H1 (cell line): ENCODE results near the gene MCM9.

Experiments
- CHD2 ChIP-seq: IDR thresholded peaks from 2 replicates; pipeline ENCODE4 v1.6.1; 2012; ENCODE audit warnings: low read length, improper control_type of control experiment
- CTCF ChIP-seq, 3 experiments: IDR thresholded peaks; 1 replicate in 2 of 3; 2 replicates in 1 of 3; pipeline versions ENCODE4 v1.5.1 to v1.6.1; 2011; ENCODE audit warnings: low read length in 3 of 3, mild to moderate bottlenecking in 3 of 3, inconsistent platforms in 2 of 3, low read depth in 1 of 3, moderate library complexity in 1 of 3; ENCODE audit not compliant: insufficient read depth in 1 of 3; ENCODE audit errors: control extremely low read depth in 1 of 3
- MAX ChIP-seq: IDR thresholded peaks from 2 replicates; pipeline ENCODE4 v1.6.1; 2012; ENCODE audit warnings: inconsistent platforms
- POLR2A ChIP-seq, 2 experiments: IDR thresholded peaks; 1 replicate in 1 of 2; 2 replicates in 1 of 2; pipeline ENCODE4 v1.6.1; 2011; ENCODE audit warnings: low read depth in 2 of 2, low read length in 2 of 2, mild to moderate bottlenecking in 2 of 2; ENCODE audit errors: control extremely low read depth in 1 of 2
- POLR2AphosphoS5 ChIP-seq: IDR thresholded peaks from 2 replicates; pipeline ENCODE4 v1.6.1; 2011; ENCODE audit warnings: low read depth, low read length
- RAD21 ChIP-seq, 2 experiments: IDR thresholded peaks in 1 of 2; conservative IDR thresholded peaks in 1 of 2; 2 replicates each; pipeline ENCODE4 v1.6.1; 2011; ENCODE audit warnings: low read depth in 2 of 2, low read length in 2 of 2, improper control_type of control experiment in 1 of 2, inconsistent platforms in 1 of 2, mild to moderate bottlenecking in 1 of 2, moderate library complexity in 1 of 2

DNA sequence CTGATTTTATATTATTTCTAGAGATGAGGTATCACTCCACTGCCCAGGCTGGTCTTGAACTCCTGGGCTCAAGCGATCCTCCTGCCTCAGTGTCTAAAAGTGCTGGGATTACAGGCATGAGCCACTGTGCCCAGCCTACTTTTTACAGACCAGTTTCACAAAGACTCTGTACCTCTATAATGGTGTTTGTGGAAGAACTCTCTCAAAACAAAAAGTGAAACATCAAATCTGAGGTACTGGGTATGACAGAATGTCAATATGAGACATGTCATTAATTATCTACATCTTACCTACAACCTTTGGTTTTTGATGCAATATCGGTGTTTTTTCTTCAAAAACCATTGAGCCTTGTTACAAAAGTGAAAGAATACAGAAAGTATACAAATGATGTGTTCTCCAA, 49.4 kb upstream of the MCM9 start:
- no peak for TF ChIP-seq CTCF (IDR thresholded peaks at IDR 0.05; ENCODE audit: control extremely low read depth in 1 of 3, insufficient read depth in 1 of 3, low read depth in 1 of 3, low read length in 3 of 3)
- TF ChIP-seq CHD2 = no peak
- no peak for TF ChIP-seq RAD21 (IDR thresholded peaks at IDR 0.05 in 1 of 2, conservative IDR thresholded peaks at IDR 0.05 in 1 of 2; ENCODE audit: low read depth in 2 of 2, low read length in 2 of 2)
- no peak for TF ChIP-seq POLR2AphosphoS5
- TF ChIP-seq POLR2A (IDR thresholded peaks at IDR 0.05; ENCODE audit: control extremely low read depth in 1 of 2, low read depth in 2 of 2, low read length in 2 of 2) = no peak
- no peak for TF ChIP-seq MAX
